HG03039 (cell line): ENCODE measurements around the gene SMYD3.
A peak's percentile ranks its signal among the peaks of the same experiment; 100 is the strongest.

ENCODE experiments used
- ATAC-seq: cut with Tn5 transposase; IDR thresholded peaks from one replicate; pipeline ENCODE4 v1.9.1; 2021; ENCODE audit warnings: mild to moderate bottlenecking, moderate library complexity; ENCODE audit not compliant: unreplicated experiment

SMYD3 gene

DNA sequence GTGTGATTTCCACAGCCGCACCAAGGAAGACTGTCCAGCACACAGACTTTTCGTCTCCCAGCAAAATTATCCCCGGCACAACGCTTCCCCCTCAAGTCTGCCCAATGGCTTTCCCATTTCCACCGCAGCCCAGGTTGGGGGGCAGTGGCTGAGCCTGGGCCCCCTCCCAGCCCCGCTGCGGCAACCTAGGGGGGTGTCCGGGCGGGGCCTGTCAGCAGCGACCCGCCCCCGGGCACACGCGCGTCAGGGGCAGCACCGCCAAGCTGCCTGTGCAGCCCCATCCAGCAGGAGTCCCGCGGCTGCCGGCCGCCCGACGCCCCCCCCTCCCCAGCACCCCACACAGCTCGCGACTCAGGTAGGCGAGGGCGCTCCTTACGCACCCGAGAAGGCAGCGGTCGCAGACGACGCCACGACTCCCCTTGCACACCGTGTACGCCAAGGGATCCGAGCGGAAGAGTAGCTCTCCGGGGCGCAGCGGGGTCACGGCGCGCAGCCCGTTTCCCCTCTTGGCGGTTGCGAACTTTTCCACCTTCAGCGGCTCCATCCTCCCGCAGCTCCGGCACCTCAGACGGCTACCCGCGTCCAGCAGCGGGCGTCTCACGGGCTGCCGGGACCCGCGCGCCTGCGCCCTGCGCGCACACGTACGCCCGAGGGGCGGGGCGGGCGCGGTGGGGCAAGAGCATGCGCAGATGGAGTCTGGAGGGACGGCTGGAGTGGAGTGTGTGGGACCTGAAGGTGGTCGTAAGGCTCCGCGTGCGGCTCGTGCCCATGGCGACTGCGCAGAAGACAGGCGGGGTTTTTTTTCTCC, at the start of gene SMYD3:
TSS of gene SMYD3 (minus strand) at position 606 of the 808 bp plus-strand sequence.
- ATAC-seq, result peak; percentile 92

DNA sequence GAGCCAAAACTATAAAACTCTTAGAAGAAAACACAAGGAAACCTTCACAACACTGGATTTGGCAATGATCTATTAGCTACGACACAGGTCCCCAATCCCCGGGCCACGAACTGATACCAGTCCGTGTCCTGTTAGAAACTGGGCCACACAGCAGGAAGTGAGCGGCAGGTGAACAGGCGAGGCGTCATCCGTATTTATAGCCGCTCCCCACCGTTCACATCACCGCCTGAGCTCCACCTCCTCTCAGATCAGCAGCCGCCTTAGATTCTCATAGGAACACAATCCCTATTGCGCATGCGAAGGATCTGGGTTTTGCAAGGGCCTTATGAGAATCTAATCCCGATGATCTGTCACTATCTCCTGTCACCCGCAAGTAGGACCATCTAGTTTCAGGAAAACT, 47.1 kb upstream of the SMYD3 start:
- no peak for ATAC-seq

DNA sequence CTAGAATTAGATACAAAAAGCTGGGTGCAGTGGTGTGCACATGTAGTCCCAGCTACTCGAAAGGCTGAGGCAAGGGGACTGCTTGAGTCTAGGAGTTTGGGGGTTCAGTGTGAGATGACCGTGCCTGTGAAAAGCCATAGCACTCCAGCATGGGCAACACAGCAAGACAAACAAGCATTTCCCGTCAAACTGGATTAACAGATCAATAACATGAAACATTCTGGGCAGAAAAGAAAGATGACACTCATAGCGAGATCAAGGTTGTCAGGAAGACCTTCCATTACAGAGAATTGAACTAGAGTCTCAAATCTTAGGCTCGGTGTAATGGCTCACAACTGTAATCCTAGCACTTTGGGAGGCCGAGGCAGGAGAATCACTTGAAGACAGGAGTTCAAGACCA, 45.0 kb upstream of the SMYD3 start:
- no peak for ATAC-seq

DNA sequence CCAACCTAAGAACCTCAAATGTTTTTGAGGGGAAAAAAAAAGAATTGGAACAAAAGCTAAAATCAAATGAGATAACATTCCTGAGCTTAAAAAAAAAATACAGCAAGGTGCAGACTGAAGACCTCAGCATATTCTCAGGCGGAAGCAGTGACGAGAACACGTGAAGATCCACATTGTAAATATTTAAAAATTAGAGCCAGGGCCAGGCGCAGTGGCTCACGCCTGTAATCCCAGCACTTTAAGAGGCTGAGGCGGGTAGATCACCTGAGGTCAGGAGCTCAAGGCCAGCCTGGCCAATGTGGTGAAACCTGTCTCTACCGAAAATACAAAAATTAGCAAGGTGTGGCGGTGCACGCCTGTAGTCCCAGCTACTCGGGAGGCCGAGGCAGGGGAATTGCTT, 43.3 kb upstream of the SMYD3 start:
- ATAC-seq, result no peak

DNA sequence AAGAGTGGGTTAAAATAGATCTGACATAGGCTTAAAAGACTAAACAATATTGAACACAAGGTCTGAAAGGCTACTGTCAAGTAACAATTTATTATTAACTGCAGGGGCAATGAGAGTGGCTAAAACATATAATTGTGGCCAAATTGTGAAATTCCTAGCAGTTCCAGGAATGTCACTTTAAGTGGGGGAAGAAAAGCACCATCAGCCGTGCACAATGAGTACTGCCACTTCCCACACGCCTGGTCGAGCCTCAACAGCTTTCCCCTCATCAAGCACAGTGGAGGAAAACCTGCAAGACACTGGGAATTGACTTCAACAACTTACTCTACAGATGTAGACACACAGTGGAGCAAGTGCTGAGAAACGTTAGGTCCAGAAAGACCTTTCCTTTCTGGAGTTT, 42.6 kb upstream of the SMYD3 start:
- ATAC-seq, result no peak

DNA sequence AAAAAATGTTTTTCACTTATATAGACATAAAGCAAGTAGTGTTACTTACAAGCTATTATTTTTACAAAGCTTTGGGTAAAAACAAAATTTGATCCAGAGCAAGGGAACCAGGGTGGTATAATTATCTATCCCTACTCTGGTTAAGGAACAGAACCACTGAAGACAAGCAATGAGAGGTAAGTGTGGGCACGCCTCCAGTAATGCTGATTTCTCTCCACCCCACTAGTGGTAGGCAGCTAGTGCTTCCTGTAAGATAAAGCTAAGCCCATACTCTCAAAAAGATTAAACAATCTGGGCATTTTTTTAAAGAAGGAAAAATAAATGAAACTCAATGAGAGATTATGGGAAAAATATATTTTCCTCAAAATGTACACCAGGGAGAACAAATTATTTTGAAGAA, 36.9 kb upstream of the SMYD3 start:
- ATAC-seq, result no peak

DNA sequence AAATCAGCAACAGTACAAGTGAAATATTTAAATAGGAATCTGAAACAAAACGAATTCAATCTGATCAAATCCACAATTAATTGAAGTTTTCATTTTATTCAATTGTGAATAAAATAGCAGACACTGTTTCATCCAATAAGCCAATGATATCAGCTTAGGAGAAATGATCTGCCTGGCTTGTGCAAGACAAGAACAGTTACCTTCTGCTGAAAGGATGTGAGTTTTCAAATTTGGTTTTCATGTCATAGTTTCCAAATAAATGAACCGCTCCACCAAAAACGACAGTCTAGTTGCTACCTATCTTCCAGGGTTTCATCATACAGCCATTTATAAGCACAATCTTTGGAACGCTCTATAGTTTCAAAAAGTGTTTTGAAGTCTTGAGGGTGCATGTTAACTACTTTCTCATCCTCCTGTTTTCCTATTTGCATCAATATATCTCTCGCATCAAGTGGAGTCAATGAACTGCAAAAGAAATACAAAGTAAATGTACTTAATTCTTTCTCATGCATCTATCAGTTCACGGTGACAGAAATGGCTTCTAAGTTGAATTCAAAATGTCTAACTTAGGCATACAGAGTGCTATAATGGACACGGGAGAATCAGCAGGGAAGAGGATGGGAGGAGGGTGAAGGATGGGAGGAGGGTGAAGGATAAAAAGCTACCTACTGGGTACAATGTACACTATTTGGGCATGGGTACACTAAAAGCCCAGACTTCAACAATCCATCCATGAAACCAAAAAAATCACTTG, 33.8 kb upstream of the SMYD3 start:
- no peak for ATAC-seq

DNA sequence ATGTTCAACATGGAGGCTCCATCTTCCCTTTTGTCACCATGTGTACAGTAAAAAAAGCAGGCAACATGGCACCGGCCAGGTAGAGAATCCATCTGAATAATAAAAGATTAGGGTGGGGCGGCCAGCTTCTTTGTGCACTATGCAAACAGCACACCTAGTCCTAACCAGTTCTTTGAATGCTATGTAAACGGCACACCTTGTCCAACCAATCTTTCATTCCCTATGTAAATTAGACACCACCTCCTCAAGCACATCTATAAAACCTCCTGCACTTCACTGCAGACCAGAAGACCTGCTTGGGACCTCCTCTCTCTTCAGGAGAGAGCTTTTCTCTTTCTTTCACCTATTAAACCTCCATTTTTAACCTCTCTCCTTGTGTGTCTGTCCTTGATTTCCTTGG, 30.8 kb upstream of the SMYD3 start:
- no peak for ATAC-seq

DNA sequence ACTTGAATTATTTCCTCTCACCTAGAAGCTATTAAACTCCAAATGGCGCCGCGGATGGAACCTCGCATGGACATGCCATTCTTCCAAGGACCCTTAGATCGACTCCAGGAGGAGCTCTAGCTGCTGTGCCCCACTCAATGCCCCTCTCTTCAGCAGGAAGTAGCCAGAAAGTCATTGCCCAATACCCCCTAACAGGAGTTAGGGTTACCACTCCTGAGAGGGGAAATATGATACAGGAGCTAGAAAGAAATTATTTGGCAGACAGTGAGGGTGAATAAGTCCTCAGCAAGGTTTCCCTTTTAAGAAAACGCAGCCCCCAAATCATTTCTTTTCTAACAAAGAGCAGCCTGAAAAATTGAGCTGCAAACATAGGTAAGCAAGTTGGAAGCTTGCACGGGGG, 30.4 kb upstream of the SMYD3 start:
- ATAC-seq, result no peak

DNA sequence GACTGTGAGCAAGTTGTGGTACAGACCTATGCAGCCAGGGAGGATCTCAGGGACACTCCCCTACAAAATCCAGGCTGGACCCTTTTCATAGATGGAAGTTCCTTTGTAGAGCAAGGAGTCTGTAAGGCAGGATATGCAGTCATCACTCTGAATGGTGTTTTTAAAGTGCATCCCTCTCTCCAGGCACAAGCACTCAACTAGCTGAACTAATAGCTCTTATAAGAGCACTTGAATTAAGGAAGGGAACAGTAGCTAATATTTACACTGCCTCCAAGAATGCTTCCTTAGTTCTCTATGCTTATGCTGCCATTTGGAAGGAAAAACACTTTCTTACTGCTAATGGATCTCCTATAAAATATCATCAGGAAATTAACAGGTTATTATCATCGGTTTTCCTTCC, 27.0 kb upstream of the SMYD3 start:
- ATAC-seq, result no peak

DNA sequence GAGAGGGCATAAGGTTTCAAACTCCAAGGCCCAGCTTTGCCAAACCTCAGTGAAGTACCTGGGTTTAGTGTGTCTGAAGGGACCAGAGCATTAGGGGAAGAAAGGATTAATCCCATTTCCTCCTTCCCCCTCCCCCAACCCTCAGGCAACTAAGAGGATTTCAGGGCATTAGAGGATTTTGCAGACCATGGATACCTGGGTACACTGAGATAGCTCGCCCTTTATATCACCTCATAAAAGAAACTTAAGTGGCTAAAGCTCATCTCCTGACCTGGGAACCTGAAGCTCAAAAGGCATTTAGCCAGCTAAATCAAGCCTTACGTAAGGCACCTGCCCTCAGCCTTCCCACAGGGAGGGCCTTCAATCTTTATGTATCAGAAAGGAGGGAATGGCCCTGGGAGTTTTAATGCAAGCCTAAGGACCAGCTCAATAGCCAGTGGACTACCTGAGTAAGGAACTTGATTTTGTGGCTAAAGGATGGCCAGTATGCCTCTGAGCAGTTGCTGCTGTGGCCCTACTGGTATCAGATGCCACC, 26.4 kb upstream of the SMYD3 start:
- ATAC-seq, result no peak

DNA sequence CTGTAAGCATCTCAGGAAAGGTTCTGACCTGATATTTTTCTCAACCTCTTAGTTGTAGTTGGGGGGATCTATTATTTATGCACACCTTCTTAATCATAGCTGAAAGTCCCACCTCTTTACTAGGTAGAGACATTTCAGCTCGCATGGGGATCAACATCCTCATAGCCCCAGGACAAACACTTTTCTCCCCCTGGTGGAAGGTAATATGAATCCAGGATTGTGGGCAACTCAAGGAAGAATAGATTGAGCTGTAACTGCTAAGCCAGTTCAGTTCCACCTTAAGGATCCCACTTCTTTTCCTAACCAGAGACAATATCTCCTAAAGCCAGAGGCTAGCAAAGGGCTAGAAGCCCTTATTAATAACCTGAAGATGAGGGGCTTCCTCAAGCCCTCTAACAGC, 25.4 kb upstream of the SMYD3 start:
- no peak for ATAC-seq

DNA sequence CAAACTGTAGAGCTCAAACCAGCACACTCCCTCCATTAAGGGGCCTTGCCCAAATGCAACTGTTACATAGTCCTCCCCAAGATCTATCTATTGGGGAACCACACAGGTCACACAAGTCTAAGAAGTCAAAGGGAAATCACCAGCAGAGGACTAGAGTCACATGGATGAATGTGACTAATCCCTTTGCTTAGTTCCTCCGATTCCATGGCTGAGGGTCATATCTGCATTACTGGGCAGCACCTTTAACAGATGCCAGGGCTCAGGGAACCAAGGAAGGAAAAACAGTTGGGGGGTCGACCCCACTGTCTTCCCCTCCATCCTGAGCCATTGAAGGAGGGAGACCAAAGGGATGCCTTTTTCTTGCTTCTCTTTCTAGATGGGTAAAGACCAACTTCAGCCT, 23.4 kb upstream of the SMYD3 start:
- ATAC-seq, result no peak

DNA sequence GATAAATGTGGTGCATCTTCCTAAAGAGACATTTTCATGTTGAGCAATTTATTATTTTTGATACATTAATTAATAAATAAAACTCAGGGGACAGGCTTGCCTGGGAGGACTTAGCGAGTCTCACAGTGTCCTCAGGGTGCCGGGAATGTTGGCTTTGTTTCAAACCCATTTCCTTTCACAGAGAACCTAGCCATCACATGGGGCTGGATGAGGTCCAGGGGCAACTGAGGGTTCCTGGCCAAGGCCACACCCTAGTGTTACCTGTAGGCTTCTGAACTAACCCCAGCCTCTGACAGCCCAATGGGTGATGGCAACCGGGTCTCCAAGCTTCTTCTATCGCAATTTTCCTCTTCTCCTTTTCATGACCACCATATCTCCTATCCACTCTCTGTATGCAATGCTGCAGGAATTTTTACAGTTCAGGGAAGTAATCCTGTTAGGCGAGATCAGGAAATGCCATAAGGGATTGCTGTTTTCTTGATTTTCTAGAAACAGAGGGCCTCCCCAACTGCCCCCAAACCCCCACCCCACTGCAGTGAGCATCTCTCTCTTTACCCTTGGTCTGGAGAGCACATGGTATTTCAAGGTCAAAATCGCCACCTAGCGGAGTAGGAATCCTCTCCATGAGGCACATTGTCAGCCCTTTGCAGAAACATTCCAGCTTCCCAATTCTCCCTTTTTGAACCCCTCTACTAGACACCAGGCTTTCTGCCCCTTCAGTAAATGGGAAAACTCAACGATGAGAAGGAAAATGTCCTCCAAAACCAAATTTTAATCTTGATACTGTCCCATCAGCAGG, 22.1 kb upstream of the SMYD3 start:
- ATAC-seq, result no peak

DNA sequence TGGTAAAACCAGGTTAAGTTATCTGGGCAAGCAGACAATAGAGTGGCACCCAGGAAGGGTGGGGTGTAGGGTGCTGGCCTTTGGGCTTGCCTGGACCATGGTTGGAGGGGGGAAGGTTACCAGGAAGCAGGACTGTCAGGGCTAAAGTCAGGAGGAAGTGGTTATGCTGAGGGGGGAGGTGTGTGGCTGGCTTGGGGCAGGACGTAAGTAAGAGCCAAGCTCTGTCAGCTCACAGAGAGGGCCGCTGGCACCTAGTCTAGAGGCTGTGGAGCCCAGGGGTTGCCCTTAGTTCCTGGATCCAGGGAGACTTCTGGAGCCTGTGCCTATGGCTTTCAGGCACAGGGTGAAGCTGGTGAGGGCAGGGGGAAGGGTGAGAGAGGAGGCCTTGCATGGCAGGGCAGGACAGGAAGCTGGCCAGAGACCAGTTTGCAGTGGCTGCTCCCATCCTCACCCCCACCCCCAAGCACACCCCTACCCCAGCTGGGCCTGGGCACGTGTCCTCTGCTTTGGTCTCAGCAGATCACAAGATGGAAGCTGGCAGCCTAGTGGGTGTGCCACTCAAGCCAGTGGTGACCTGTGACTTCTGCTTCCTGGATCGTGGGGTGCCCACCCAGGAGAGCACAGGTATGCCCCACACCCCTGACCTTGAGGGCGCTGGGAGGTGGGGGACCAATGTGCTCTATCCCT, 20.5 kb upstream of the SMYD3 start:
- no peak for ATAC-seq

DNA sequence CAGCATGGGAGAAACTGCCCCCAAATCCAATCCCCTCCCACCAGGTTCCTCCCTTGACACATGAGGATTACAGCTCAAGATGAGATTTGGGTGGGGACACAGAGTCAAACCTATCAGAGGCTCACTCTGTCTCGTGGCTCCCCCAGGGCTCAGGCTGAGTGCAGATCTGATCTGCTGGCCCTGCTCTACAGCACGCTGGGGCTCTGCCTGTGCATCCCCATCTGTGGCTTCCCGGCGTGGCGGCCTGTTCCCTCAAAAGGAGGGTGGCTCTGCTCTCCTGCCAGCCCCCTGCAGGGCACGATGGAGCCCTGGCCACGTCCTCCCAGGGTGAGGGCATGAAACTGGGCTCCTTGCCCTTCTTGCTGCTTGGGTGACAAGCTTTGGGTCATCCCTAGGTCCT, 19.8 kb upstream of the SMYD3 start:
- no peak for ATAC-seq

DNA sequence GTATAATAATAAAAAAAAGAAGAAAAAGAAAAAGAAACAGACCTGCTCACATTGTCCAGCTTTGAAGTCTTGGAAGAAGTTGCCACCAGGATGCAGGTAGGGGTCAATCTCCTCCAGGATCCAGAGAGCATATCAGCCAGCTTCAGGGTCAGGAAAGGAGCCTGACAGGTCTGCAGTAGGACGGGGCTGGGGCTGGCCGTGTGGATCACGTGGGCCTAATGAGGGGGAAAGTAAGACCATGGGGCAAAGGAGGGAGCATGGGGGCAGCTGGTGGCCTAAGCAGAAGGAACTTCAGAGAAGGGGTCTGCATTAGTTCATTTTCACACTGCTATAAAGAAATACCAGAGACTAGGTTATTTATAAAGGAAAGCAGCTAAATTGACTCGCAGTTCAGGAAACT, 19.3 kb upstream of the SMYD3 start:
- ATAC-seq, result no peak

DNA sequence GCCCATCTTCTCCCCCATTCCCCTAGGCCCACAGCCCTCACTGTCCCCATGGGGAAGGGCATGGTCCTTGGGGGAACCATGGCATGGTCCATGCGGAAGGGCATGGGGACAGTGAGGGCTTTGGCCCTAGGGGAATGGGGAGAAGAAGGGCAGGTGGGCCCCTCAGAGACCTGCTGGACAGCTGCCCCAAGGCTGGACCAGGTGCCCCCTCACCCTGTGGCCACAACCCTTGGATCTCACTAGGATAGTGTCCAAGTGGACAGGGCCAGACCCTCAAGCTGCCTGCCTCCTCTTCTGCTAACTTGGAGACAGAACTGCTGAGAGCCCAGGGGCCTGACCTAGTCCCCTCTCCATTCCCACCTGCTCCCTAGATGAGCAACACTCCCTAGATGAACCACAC, 12.4 kb upstream of the SMYD3 start:
- ATAC-seq, result no peak

DNA sequence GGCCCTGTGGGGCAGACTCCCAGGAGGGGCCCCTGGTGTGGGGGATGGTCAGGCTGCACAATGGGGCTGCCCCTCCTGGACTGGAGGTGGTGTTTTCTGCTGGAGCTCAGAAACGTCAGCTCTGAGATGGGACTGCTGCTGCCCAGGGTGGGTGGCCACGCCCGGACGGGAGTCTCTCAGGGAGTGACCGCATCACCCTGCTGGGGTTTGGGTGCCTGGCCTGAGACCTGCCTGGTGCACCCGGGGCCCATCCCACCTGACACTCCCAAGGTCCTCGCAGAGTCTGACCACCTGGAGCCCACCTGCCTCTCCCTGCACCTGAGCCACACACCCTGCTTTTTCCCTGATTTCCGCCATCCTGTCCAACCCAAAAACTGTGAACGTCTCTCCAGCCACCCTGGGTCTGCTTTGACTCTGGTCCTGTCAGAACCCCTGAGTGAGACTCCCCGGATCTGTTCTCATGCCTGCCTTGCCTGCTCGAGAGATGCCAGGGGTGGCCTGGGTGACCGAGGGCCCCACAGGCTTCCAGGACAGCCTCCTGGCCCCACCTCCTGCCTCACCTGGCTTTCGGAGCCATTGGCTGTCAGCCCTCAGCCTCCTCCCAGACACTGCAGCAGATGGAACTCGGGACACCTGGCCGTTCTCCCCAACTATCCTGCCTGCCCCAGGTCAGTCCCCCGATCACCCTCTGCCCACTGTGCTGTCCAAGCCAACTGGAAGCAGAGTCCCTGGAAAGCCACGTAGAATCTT, 11.6 kb upstream of the SMYD3 start:
- ATAC-seq, result no peak

DNA sequence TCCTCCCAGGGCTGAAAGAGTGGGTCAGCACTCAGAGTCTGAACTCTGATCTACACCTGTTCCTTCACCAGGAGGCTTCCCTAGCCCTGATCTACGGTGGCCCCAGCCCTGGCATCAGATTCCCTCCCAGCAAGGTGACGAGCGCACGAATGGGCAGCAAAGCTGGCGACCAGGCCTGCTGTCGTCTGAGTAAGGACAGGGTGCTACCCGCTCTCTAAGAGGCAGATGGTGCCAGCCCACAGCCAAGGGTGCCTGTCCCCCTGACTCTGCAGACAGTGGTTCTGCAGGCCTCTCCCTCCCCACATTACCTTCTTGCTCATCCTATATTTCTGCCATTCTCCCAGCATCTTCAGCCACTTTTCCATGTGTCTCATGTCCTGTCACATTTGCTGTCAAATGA, 10.3 kb upstream of the SMYD3 start:
- ATAC-seq, result no peak
